Measurements from ENCODE around the gene GAGE12J. TPM values are rescaled to one million over a fixed set of nuclear protein-coding genes. Genes with fewer than 3 reads are reported as not detected.
"Not testable (repeated sequence)": the region's sequence is repeated elsewhere in the genome, so short reads cannot be mapped to it uniquely, and the experiment has no call there.

GAGE12J gene
- total RNA-seq, result not detected

GRCh38 chrX:49321737-49322136 lies at the start of gene GAGE12J:
GAGE12J (plus strand) TSS chrX:49322037; CDS start chrX:49323194, 1,157 bp downstream.
- DNase-seq, result not testable (repeated sequence)

- DNase-seq, result no peak
Measured at GRCh38 chrX:49272421-49272820, 49.4 kb upstream of the GAGE12J start.

DNA sequence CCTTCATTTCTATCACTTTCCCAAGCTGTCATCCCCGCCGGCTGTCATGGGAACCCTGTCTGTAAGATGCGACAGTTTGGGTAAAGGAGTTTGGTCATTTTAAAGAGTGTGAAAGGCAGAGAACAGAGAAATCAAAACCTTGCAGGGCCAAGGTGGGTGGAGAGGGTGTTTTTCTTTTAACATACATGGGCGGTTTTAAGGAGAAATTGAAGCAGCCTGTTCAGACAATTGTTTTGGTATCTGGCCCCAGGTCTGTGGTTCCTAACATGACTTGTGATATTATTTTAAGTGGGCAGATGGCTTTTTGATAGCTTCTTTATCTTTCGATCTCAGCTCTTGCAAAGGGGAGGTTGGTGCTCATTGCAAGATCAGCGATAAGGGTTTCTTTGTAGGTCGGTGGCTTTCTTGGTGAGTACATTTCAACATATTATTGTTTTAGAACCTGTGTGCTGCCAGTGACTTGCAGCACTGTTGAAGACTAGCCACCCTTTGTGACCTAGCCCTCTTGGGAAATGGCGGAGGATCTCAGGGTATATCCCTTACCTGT lies 48.6 kb upstream of the GAGE12J start:
- no peak for DNase-seq

GRCh38 chrX:49276207-49276606 lies 45.6 kb upstream of the GAGE12J start:
- no peak for DNase-seq

GRCh38 chrX:49276671-49277534 lies 44.9 kb upstream of the GAGE12J start:
- no peak for DNase-seq

DNA sequence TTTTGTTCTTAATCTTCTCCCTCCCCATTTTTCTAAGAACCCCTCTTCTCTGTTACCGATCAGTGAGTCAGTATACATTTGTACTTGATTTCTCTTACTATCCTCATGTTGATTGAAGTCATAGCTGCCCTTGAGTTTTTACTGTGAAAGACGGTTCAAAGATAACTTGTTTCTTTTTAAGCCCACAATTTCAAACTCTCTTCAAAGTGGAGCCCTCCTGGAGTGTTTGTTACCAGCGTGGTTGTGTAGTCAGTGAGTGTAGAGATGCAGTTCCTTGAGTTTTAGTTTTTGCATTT lies 44.4 kb upstream of the GAGE12J start:
- DNase-seq, result no peak

- no peak for DNase-seq
Measured at GRCh38 chrX:49278081-49278480, 43.8 kb upstream of the GAGE12J start.

GRCh38 chrX:49282647-49283011 lies 39.2 kb upstream of the GAGE12J start:
- no peak for DNase-seq

- no peak for DNase-seq
Measured at GRCh38 chrX:49284212-49284611, 37.6 kb upstream of the GAGE12J start.

DNA sequence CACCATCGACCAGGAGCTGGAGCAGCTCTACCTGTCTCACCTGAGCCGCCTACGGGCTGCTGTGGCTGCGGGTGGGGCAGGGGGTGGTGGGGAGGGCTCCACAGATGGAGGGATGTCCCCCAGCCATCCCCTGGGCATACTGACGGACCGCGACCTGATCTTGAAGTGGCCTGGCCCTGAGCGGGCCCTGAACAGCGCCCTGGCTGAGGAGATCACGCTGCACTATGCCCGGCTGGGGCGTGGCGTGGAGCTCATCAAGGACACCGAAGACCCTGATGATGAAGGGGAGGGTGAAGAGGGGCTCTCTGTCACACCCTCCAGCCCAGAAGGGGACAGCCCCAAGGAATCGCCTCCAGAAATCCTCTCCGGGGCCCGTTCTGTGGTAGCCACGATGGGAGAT lies 35.7 kb upstream of the GAGE12J start:
- no peak for DNase-seq

GRCh38 chrX:49286581-49286980 lies 35.3 kb upstream of the GAGE12J start:
- DNase-seq, result no peak

DNA sequence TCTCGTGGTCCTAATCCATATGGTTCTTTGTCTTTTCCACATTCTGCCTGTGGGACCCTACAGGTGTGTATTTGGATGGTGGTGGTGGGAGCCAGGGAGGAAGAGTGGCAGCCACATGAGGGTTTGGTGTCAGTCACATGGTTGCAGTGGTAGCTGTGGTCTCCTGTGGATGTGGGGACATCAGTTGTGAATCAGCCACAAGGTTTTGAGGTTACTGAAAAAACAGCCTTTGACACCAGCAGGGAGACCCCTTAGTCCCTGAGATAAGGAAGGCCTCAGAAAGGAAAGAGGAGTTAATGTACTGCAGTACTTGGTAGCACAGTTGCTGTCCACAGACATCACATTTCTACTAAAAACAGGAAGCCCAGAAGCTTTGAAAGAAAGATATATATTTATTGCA lies 34.2 kb upstream of the GAGE12J start:
- DNase-seq, result no peak

- no peak for DNase-seq
Measured at GRCh38 chrX:49290215-49290614, 31.6 kb upstream of the GAGE12J start.

DNA sequence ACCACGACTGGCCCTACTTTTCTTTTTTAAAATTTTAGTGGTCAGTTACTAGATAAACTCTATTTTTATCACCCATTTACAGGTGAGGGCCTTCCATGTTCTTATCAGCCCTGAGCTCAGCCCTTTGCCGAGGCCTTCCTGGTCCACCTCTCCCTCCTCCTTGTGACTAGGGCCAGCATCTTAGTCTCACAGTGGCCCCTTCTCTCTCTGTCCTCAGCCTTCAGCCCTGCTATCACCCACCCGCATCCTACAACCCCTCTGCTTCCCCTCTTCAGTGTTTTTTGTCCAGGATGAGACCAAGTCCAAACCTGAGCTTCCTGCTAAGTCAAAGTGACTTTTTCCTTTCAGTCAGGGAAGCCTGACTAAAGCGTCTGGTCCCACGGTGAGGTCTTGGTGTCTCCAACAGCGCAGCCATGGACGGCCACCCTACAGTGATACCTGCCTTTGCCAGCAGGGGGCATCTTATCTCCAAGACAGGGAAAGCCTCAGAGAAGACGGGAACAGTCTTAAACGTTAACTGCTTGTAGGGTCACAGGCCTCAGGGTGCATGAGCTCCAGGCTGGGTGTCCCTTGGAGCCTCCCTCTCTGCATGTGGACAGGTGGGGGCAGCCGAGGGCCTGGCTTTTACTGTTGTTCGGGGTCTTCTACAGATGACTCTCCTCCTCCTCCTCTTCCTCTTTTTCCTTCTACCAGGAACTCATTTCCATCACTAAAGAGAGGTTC lies 30.1 kb upstream of the GAGE12J start:
- DNase-seq, result peak; percentile 6

DNA sequence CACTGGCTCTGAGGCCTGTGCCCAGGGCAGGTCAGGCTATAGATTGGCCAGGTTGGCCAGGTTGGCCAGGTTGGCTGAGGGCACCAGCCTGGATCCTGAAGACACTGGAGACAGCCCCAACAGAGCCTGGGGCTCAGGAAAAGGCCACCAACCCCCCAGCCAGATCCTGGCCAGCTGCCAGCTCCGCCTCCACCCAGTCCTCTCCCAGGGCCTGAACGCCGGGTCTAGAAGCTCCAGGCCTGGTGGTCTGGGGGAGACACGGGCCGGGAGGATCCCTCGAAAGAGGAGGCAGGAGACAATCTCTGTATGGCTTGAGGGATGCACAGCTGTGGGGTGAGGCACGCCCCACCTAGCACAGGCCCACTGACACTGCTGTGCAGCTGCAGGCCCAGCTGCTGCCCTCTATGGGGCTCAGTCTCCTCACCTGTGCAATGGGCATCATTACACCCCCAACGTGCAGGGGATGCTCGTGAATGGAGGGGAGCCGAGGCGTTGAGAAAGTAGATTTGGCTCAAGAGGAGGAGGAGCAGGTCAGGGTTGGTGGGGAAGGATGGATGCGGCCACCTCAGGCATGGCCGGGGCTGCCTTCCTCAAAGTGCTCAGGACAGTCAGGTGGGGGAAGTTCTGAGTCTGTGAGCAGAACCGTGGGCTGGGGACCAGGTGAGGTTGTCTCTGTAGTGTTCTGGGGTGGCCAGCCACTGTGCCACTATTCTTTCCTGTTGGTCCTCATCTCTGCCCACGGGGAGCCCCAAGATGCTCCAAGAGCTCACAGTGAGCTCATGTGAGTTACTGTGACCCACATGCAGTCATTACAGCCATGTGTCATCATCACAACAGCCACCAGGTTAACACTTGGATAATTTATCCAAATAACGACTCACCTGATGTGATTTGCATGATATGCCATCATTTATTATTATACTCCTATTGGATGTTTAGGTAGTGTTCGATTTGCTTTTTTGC lies 29.2 kb upstream of the GAGE12J start:
- no peak for DNase-seq

DNA sequence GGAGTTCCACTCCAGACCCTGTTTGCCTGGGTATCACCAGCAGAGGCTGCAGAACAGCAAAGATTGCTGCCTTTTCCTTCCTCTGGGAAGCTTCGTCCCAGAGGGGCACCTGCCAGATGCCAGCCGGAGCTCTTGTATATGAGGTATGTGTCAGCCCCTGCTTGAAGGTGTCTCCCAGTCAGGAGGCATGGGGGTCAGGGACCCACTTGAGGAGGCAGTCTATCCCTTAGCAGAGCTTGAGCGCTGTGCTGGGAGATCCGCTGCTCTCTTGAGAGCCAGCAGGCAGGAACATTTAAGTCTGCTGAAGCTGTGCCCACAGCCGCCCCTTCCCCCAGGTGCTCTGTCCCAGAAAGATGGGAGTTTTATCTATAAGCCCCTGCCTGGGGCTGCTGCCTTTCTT lies 22.5 kb upstream of the GAGE12J start:
- not testable (repeated sequence) for DNase-seq

- no peak for DNase-seq
Measured at GRCh38 chrX:49300703-49301102, 21.1 kb upstream of the GAGE12J start.

DNA sequence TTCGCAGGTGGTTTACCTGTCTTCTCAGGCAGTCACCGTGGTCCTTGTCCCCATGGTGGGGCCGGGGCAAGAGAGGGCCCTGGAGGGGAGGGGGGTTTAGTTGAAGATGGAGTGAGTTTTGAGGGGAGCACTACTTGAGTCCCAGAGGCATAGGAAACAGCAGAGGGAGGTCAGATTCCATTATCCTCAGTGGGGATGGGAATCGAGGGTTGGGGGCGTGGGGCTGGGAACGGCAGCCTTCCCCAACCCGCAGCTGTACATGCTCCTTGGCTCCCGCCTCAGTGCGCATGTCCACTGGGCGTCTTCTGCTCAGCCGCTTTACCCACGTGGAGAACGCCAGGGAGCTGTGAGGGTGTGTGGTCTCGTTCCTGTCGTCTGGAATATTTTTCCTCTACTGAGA lies 18.5 kb upstream of the GAGE12J start, which contains the start of gene GAGE10:
TSS of gene GAGE10 (plus strand) at position 301 of the 400 bp plus-strand sequence. CDS start 1,214 bp downstream, outside the sequence.
- no peak for DNase-seq

- not testable (repeated sequence) for DNase-seq
Measured at GRCh38 chrX:49307775-49308174, 14.1 kb upstream of the GAGE12J start.

GRCh38 chrX:49308604-49309269 lies 13.1 kb upstream of the GAGE12J start:
- DNase-seq, result no peak

GRCh38 chrX:49309401-49309981 lies 12.3 kb upstream of the GAGE12J start:
- DNase-seq, result peak; percentile 23

Data from skin of body (tissue), 2 donors.